ENCODE results near the gene ITGB4. TPM values are rescaled to one million over a fixed set of nuclear protein-coding genes. Genes with fewer than 3 reads are reported as not detected.

Gene ITGB4
- total and polyA plus RNA-seq, 9 of the 15 experiments (the other 6 are each of a cell fraction or from before 2014, with no cell fraction given), result 0.05 to 2.8 (median 0.76) TPM; not detected in 3

DNA sequence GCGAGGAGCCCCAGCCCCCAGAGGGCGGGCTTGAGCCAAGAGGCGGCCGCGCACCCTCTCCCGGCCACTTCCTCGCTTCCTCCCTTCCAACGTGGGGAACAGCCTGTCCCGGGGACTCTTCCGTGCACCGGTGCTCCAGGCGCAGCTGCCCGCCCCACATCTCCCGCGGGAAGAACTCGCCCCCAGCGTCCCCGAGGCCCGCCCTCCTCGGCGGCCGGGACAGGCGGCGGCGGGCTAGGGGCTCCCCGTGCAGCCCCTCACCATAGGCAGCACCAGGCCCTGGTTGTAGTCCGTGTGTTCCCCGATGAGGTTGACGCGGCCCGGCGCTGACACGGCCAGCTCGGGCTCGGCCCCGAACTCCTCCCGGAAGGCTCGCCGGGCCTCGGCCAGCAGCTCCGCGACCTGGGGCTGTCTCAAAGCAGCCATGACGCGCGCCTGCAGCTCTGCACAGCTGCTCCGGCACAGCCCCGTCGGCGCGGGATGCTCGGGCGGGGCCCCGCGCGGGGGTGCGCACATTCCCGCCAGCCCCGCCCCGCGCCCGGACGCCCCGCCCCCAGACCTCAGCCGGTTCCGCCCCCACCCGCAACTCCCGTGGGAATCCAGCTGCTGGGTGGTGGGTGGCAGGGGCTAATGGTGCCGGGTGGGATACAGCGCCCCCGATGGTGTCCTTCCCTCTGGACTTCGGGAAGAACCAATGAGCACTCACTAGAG lies 43.6 kb downstream of the ITGB4 start, which contains the start of gene GALK1 (continued):
- TF ChIP-seq, protein P1, sequence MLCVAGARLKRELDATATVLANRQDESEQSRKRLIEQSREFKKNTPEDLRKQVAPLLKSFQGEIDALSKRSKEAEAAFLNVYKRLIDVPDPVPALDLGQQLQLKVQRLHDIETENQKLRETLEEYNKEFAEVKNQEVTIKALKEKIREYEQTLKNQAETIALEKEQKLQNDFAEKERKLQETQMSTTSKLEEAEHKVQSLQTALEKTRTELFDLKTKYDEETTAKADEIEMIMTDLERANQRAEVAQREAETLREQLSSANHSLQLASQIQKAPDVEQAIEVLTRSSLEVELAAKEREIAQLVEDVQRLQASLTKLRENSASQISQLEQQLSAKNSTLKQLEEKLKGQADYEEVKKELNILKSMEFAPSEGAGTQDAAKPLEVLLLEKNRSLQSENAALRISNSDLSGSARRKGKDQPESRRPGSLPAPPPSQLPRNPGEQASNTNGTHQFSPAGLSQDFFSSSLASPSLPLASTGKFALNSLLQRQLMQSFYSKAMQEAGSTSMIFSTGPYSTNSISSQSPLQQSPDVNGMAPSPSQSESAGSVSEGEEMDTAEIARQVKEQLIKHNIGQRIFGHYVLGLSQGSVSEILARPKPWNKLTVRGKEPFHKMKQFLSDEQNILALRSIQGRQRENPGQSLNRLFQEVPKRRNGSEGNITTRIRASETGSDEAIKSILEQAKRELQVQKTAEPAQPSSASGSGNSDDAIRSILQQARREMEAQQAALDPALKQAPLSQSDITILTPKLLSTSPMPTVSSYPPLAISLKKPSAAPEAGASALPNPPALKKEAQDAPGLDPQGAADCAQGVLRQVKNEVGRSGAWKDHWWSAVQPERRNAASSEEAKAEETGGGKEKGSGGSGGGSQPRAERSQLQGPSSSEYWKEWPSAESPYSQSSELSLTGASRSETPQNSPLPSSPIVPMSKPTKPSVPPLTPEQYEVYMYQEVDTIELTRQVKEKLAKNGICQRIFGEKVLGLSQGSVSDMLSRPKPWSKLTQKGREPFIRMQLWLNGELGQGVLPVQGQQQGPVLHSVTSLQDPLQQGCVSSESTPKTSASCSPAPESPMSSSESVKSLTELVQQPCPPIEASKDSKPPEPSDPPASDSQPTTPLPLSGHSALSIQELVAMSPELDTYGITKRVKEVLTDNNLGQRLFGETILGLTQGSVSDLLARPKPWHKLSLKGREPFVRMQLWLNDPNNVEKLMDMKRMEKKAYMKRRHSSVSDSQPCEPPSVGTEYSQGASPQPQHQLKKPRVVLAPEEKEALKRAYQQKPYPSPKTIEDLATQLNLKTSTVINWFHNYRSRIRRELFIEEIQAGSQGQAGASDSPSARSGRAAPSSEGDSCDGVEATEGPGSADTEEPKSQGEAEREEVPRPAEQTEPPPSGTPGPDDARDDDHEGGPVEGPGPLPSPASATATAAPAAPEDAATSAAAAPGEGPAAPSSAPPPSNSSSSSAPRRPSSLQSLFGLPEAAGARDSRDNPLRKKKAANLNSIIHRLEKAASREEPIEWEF (CRISPR knock-in tag; IDR thresholded peaks at IDR 0.05), result no peak
- TF ChIP-seq, protein P2, sequence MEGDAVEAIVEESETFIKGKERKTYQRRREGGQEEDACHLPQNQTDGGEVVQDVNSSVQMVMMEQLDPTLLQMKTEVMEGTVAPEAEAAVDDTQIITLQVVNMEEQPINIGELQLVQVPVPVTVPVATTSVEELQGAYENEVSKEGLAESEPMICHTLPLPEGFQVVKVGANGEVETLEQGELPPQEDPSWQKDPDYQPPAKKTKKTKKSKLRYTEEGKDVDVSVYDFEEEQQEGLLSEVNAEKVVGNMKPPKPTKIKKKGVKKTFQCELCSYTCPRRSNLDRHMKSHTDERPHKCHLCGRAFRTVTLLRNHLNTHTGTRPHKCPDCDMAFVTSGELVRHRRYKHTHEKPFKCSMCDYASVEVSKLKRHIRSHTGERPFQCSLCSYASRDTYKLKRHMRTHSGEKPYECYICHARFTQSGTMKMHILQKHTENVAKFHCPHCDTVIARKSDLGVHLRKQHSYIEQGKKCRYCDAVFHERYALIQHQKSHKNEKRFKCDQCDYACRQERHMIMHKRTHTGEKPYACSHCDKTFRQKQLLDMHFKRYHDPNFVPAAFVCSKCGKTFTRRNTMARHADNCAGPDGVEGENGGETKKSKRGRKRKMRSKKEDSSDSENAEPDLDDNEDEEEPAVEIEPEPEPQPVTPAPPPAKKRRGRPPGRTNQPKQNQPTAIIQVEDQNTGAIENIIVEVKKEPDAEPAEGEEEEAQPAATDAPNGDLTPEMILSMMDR (IDR thresholded peaks at IDR 0.05 in 2 of 3, conservative IDR thresholded peaks at IDR 0.05 in 1 of 3; ENCODE audit: insufficient read depth in 2 of 3, low read depth in 1 of 3, low read length in 3 of 3), result peak; percentile 82 to 96 (median 92); a peak in 5 of 6 replicates
- TF ChIP-seq, protein P3, sequence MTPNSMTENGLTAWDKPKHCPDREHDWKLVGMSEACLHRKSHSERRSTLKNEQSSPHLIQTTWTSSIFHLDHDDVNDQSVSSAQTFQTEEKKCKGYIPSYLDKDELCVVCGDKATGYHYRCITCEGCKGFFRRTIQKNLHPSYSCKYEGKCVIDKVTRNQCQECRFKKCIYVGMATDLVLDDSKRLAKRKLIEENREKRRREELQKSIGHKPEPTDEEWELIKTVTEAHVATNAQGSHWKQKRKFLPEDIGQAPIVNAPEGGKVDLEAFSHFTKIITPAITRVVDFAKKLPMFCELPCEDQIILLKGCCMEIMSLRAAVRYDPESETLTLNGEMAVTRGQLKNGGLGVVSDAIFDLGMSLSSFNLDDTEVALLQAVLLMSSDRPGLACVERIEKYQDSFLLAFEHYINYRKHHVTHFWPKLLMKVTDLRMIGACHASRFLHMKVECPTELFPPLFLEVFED (CRISPR knock-in tag; conservative IDR thresholded peaks at IDR 0.05), result no peak
- TF ChIP-seq ZNF134 (CRISPR knock-in tag; conservative IDR thresholded peaks at IDR 0.05), result no peak
- TF ChIP-seq, protein P4, sequence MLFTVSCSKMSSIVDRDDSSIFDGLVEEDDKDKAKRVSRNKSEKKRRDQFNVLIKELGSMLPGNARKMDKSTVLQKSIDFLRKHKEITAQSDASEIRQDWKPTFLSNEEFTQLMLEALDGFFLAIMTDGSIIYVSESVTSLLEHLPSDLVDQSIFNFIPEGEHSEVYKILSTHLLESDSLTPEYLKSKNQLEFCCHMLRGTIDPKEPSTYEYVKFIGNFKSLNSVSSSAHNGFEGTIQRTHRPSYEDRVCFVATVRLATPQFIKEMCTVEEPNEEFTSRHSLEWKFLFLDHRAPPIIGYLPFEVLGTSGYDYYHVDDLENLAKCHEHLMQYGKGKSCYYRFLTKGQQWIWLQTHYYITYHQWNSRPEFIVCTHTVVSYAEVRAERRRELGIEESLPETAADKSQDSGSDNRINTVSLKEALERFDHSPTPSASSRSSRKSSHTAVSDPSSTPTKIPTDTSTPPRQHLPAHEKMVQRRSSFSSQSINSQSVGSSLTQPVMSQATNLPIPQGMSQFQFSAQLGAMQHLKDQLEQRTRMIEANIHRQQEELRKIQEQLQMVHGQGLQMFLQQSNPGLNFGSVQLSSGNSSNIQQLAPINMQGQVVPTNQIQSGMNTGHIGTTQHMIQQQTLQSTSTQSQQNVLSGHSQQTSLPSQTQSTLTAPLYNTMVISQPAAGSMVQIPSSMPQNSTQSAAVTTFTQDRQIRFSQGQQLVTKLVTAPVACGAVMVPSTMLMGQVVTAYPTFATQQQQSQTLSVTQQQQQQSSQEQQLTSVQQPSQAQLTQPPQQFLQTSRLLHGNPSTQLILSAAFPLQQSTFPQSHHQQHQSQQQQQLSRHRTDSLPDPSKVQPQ (CRISPR knock-in tag; IDR thresholded peaks at IDR 0.05; ENCODE audit: borderline replicate concordance), result no peak
- peak; percentile 89 for TF ChIP-seq ZNF263 (CRISPR knock-in tag; IDR thresholded peaks at IDR 0.05; ENCODE audit: borderline replicate concordance)
- TF ChIP-seq PML (IDR thresholded peaks at IDR 0.05; ENCODE audit: low read length), result no peak
- TF ChIP-seq DACH1 (IDR thresholded peaks at IDR 0.05; ENCODE audit: partially characterized antibody), result no peak
- peak; percentile 60 for TF ChIP-seq EGR1 (conservative IDR thresholded peaks at IDR 0.05)
- TF ChIP-seq, protein P5, sequence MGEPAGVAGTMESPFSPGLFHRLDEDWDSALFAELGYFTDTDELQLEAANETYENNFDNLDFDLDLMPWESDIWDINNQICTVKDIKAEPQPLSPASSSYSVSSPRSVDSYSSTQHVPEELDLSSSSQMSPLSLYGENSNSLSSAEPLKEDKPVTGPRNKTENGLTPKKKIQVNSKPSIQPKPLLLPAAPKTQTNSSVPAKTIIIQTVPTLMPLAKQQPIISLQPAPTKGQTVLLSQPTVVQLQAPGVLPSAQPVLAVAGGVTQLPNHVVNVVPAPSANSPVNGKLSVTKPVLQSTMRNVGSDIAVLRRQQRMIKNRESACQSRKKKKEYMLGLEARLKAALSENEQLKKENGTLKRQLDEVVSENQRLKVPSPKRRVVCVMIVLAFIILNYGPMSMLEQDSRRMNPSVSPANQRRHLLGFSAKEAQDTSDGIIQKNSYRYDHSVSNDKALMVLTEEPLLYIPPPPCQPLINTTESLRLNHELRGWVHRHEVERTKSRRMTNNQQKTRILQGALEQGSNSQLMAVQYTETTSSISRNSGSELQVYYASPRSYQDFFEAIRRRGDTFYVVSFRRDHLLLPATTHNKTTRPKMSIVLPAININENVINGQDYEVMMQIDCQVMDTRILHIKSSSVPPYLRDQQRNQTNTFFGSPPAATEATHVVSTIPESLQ (CRISPR knock-in tag; IDR thresholded peaks at IDR 0.05), result no peak
- TF ChIP-seq, protein P6, sequence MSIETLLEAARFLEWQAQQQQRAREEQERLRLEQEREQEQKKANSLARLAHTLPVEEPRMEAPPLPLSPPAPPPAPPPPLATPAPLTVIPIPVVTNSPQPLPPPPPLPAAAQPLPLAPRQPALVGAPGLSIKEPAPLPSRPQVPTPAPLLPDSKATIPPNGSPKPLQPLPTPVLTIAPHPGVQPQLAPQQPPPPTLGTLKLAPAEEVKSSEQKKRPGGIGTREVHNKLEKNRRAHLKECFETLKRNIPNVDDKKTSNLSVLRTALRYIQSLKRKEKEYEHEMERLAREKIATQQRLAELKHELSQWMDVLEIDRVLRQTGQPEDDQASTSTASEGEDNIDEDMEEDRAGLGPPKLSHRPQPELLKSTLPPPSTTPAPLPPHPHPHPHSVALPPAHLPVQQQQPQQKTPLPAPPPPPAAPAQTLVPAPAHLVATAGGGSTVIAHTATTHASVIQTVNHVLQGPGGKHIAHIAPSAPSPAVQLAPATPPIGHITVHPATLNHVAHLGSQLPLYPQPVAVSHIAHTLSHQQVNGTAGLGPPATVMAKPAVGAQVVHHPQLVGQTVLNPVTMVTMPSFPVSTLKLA (conservative IDR thresholded peaks at IDR 0.05), result peak in 1 of 2 experiments; percentile 77; a peak in 2 of 4 replicates

Measured in K562 (cell line).